22Rv1 (cell line): ENCODE data around the gene C4A.
"Not testable (repeated sequence)": the region's sequence is repeated elsewhere in the genome, so short reads cannot be mapped to it uniquely, and the experiment has no call there.

Experiments used
- H3K27ac ChIP-seq: fragments of 450-650 bp; 2 replicates; pipeline ENCODE4 v1.5.1; 2017

C4A gene

DNA sequence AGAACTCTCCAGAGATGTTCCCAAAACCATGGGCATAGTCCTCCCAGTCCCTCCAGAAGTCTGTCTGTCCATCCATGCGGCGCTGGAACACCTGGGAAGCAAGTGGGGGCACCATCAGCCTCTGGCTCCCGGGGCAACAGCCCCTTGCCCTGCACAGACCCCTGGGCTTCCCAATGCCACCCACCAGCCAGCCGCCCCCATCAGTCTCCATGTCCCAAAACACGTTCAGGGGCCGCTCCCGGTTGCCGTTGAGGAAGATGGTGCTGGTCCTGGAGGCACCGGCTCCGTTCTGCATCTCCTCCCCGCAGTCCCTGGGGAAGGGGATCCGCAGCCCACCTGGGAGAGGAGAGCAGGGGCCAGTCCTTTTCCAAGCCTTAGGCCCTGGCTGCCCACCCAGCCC is 27.7 kb downstream of the C4A start:
- not testable (repeated sequence) for H3K27ac ChIP-seq

DNA sequence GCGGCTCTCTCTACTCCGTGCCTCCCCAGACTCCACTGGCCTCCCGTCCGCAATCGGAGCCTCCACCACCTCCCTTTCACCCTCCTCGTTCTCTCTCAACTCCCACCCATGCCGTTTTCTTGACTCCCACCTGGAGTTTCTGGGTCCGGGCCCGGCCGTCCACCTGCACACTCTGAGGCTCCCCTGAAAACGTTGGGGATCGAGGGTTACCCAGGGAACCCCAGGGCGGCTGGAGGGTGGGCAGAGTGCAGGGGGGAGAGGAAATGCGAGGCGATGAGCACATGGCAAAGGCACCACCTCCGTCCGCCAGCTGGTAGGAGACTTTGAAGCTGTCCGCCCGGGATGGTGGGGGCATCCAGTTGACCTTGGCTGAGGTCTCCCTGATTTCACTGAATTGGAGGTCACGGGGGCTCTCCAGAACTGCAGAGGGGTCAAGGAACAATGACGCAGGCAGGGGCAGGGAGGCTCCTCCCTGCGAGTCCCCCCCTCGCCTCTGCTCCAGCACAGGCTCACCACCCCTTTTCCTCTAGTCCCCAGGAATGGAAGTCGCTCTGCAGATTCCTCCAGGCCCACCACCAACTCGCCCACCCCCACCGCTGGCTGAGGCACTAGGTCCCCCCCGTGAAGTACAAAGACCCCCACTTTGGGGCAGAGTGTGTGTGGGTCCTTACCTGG is 29.1 kb downstream of the C4A start:
- H3K27ac ChIP-seq: not testable (repeated sequence)

GRCh38 chr6:32012941-32013617 is 31.2 kb downstream of the C4A start:
- H3K27ac ChIP-seq: not testable (repeated sequence)

DNA sequence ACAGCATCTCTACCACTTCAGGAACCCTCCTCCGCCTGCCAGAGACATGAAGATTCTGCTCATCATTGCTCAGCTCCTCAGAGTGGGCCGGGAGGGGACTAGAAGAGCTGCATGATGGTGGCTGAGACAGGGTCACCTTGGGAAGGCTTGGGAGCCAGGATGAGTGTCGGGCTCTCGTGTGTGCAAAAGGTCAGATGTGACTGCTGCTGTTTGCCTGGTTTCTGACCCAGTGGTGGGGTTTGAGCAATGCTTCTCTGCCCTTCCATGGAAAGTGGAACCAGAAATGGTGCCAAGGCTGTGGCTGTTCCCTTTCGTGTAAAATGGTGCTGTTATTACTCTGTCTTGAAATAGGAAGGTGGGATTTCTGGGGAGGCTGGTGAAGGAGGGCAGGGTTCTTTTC is 31.9 kb downstream of the C4A start:
- not testable (repeated sequence) for H3K27ac ChIP-seq

GRCh38 chr6:32014547-32014946 is 32.7 kb downstream of the C4A start, which contains the start of gene C4B:
Gene C4B, plus strand, starts transcription at chr6:32014795. Its CDS starts 51 bp downstream, at chr6:32014846.
- not testable (repeated sequence) for H3K27ac ChIP-seq

DNA sequence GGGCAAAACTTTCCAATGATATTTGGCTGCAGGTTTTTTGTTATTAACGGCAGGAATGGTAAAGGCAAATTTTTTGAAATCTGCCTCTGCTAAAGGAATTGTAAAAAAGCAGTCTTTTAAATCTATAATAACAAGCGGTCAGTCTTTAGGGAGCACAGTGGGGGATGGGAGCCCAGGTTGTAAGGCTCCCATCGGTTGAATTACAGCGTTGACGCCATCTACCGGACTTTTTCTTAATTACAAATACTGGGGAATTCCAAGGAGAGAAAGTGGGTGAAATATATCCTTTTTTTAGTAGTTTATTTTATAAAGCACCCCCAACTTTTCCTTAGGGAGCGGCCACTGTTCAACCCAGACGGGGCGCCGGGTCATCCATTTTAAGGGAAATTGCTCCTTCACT is 40.2 kb downstream of the C4A start:
- not testable (repeated sequence) for H3K27ac ChIP-seq

DNA sequence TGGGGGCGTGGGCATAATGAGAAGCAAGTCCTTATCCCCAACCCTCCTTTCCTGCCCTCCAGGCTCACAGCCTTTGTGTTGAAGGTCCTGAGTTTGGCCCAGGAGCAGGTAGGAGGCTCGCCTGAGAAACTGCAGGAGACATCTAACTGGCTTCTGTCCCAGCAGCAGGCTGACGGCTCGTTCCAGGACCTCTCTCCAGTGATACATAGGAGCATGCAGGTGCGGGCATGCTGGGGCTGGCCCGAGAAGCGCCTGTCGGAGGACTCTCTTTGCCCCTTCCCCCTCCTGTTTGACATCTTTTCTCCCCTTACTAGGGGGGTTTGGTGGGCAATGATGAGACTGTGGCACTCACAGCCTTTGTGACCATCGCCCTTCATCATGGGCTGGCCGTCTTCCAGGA is 46.8 kb downstream of the C4A start:
- not testable (repeated sequence) for H3K27ac ChIP-seq

- H3K27ac ChIP-seq: not testable (repeated sequence)
Observed at GRCh38 chr6:32029553-32029952, 47.7 kb downstream of the C4A start.

DNA sequence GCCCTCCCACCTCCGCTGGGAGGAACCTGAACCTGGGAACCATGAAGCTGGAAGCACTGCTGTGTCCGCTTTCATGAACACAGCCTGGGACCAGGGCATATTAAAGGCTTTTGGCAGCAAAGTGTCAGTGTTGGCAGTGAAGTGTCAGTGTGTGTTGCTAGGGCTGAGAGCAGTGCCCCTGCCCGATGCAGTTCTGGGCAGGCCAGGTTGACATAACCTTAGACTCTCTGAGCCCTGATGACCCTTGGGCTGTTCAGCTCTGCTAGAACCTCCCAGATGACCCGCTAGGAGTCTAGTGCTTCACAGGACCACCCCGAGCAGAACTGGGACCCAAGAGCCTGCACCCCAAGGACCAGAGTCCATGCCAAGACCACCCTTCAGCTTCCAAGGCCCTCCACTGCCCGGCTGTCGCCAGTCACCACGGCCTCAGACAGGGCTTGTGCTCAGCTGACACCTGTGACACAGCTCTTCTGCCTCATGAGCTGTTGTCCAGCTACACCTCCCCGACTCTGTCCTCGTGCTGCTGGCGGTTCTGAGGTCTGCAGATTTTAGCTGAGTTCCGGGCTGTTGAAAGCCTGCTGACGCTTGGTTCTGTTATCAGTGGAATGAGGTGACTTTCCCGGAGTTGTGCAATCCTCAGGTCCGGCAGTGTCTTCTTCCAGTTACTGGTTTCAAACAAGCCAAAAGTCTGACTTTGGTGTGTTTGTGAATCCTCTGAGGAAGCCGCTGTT is 53.6 kb downstream of the C4A start:
- not testable (repeated sequence) for H3K27ac ChIP-seq

GRCh38 chr6:32037136-32037535 is 55.3 kb downstream of the C4A start:
- H3K27ac ChIP-seq: not testable (repeated sequence)

GRCh38 chr6:32037598-32038524 is 56.0 kb downstream of the C4A start, which contains the start of gene CYP21A2:
Gene CYP21A2, plus strand, starts transcription at chr6:32038415. Its CDS starts 8 bp downstream, at chr6:32038423.
- not testable (repeated sequence) for H3K27ac ChIP-seq

DNA sequence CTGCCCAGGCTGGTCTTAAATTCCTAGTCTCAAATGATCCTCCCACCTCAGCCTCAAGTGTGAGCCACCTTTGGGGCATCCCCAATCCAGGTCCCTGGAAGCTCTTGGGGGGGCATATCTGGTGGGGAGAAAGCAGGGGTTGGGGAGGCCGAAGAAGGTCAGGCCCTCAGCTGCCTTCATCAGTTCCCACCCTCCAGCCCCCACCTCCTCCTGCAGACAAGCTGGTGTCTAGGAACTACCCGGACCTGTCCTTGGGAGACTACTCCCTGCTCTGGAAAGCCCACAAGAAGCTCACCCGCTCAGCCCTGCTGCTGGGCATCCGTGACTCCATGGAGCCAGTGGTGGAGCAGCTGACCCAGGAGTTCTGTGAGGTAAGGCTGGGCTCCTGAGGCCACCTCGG is 57.0 kb downstream of the C4A start:
- not testable (repeated sequence) for H3K27ac ChIP-seq

- H3K27ac ChIP-seq: not testable (repeated sequence)
Observed at GRCh38 chr6:32039321-32040274, 57.7 kb downstream of the C4A start.

- not testable (repeated sequence) for H3K27ac ChIP-seq
Observed at GRCh38 chr6:32040299-32041049, 58.6 kb downstream of the C4A start.

DNA sequence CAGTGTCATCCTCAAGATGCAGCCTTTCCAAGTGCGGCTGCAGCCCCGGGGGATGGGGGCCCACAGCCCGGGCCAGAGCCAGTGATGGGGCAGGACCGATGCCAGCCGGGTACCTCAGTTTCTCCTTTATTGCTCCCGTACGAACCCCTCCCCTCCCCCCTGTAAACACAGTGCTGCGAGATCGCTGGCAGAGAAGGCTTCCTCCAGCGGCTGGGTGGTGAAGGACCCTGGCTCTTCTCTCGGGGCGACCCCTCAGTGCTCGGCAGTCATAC is 59.1 kb downstream of the C4A start:
- not testable (repeated sequence) for H3K27ac ChIP-seq

GRCh38 chr6:32041385-32041784 is 59.5 kb downstream of the C4A start:
- H3K27ac ChIP-seq: not testable (repeated sequence)

GRCh38 chr6:32042276-32042675 is 60.4 kb downstream of the C4A start:
- not testable (repeated sequence) for H3K27ac ChIP-seq

DNA sequence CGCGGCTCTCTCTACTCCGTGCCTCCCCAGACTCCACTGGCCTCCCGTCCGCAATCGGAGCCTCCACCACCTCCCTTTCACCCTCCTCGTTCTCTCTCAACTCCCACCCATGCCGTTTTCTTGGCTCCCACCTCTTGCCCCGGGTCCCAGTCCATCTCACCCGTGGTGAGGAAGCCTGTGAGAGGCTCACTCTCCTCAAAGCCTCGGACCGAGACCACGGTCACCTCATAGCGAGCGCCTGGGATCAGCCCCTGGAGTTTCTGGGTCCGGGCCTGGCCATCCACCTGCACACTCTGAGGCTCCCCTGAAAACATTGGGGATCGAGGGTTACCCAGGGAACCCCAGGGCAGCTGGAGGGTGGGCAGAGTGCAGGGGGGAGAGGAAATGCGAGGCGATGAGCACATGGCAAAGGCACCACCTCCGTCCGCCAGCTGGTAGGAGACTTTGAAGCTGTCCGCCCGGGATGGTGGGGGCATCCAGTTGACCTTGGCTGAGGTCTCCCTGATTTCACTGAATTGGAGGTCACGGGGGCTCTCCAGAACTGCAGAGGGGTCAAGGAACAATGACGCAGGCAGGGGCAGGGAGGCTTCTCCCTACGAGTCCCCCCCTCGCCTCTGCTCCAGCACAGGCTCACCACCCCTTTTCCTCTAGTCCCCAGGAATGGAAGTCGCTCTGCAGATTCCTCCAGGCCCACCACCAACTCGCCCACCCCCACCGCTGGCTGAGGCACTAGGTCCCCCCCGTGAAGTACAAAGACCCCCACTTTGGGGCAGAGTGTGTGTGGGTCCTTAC is 61.9 kb downstream of the C4A start:
- not testable (repeated sequence) for H3K27ac ChIP-seq

DNA sequence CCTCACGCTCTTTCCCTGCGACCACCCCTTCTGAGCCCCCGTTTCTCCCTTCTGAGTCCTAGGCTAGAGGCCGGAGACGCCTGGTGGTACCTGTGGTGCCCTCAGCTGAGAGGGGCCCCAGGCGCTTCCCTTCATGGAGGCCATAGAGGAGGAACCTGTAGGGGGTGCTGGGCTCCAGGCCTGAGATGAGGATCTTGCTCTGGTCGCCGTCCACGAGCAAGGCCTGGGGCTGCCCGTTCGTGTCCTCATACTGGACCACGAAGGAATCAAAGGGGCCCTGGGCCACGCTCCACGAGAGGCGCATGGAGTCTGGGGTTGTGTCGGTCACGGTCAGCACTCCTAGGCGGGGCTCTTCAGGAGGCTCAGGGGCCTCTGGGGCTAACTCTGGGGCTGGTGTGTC is 63.1 kb downstream of the C4A start:
- H3K27ac ChIP-seq: not testable (repeated sequence)
